HG02763 (cell line): ENCODE results near the gene MGMT.

ENCODE experiments used
- ATAC-seq: cut with Tn5 transposase; IDR thresholded peaks from one replicate; pipeline ENCODE4 v1.9.1; 2021; ENCODE audit warnings: mild to moderate bottlenecking, moderate library complexity; ENCODE audit not compliant: unreplicated experiment

MGMT gene

GRCh38 chr10:129784891-129785290, 317.9 kb downstream of the MGMT start:
- no peak for ATAC-seq

- ATAC-seq: no peak
These were observed 318.5 kb downstream of the MGMT start for GRCh38 chr10:129785536-129785981.

GRCh38 chr10:129786216-129786615, 319.2 kb downstream of the MGMT start:
- ATAC-seq: no peak

DNA sequence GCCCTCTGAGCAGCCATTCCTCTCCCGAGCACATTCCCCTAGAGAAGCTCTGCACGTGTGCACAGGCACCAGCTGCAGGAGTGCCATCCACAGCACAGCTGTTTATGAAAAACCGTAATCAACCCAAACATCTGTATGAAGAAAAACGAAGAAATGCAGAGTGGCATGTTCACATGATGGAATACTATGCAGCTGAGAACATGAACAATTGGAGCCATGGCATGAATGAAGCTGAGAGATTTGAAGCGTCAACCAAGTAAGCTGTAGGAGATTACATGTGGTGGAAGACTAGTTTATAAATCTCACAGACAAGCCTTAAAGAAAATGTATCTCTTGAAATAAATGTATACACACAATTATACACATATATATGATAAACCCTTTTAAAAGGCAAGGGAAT, 320.5 kb downstream of the MGMT start:
- no peak for ATAC-seq

DNA sequence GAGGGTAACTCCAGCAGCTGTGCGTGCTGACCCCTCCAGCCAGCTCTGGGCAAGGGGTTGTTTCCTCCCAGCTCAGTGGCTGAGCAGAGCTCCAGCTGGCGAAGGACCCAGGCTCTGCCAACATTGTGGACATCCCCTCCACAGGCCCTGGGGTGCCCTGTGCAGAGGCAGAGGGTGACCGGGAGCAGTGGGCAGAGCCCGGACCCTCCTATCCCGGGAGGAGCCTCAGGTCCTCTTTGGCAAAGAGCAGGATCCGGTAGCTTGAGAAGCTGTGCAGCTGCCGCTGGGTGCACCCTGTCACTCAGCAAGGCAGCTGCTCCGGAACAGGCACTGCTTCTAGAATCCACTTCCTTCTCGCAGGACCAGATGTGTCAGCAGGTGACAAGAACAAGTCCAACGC, 321.2 kb downstream of the MGMT start:
- no peak for ATAC-seq

GRCh38 chr10:129790715-129791446, 323.8 kb downstream of the MGMT start:
- no peak for ATAC-seq

GRCh38 chr10:129792141-129792540, 325.1 kb downstream of the MGMT start:
- no peak for ATAC-seq

- no peak for ATAC-seq
These were observed 325.8 kb downstream of the MGMT start for GRCh38 chr10:129792864-129793263.

- ATAC-seq: no peak
These were observed 326.4 kb downstream of the MGMT start for GRCh38 chr10:129793479-129793878.

GRCh38 chr10:129793996-129794395, 327.0 kb downstream of the MGMT start:
- no peak for ATAC-seq

GRCh38 chr10:129796710-129797420, 329.8 kb downstream of the MGMT start:
- no peak for ATAC-seq

DNA sequence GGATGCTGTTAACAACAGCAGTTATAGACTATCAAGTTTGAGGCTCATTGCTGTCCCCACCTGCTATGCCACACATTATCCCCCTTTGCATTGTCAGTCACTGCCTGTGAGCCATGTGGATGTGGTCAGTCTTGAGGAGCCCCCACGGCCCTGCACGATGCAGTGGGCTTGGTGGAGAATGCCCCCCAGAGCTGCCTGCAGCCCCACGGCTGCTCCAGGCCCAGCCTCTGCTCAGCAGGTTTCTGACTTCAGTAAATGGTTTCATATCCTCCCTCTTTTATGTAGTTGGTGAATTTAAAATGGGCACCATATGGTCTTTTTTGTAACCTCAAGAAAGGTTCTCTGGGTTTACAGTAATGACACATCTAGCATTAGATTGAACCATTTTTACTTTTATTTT, 332.9 kb downstream of the MGMT start:
- no peak for ATAC-seq

GRCh38 chr10:129800796-129801340, 333.8 kb downstream of the MGMT start:
- ATAC-seq: no peak

GRCh38 chr10:129807211-129807610, 340.2 kb downstream of the MGMT start:
- ATAC-seq: no peak

GRCh38 chr10:129808092-129808983, 341.3 kb downstream of the MGMT start:
- no peak for ATAC-seq

GRCh38 chr10:129809431-129809830, 342.4 kb downstream of the MGMT start:
- no peak for ATAC-seq

DNA sequence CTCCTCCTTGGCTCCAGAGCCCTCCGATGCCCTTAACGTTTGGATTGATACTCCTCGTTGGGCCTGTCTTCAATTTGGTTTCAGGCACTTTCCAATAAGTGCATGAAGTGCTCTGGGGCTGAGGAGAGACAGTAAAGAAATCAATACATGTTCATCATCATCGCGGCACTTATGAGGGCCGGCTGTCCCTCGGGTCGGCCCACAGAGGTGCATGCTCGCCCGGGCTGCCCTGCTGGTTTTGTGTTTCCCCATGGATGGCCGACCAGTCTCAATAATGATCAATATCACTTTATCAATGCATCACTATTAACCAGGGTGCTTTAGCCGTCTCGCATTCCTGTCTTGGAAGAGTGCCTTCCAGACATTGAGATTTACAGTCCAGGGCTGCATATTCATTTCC, 342.8 kb downstream of the MGMT start:
- no peak for ATAC-seq

DNA sequence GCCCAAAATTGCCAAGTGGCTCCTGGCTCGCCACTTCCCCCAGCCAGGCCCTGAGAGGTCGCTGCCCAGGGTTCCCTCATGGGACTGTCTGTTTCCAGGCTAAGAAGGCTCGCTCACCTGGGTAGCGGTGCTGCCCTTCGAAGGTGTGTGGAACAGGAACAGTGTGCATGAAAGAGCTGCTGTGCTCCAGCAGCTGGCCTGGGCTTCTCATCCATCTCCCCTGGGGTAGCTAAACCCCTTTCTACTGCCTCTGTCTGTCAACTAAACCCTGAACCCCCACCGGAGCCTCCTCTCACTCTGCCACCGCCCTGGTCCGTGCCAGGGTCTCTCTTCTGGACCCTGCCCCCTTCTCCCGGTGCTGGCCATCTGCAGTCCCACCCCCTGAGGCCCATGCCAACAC, 344.2 kb downstream of the MGMT start:
- no peak for ATAC-seq

- no peak for ATAC-seq
These were observed 345.4 kb downstream of the MGMT start for GRCh38 chr10:129812398-129812797.

DNA sequence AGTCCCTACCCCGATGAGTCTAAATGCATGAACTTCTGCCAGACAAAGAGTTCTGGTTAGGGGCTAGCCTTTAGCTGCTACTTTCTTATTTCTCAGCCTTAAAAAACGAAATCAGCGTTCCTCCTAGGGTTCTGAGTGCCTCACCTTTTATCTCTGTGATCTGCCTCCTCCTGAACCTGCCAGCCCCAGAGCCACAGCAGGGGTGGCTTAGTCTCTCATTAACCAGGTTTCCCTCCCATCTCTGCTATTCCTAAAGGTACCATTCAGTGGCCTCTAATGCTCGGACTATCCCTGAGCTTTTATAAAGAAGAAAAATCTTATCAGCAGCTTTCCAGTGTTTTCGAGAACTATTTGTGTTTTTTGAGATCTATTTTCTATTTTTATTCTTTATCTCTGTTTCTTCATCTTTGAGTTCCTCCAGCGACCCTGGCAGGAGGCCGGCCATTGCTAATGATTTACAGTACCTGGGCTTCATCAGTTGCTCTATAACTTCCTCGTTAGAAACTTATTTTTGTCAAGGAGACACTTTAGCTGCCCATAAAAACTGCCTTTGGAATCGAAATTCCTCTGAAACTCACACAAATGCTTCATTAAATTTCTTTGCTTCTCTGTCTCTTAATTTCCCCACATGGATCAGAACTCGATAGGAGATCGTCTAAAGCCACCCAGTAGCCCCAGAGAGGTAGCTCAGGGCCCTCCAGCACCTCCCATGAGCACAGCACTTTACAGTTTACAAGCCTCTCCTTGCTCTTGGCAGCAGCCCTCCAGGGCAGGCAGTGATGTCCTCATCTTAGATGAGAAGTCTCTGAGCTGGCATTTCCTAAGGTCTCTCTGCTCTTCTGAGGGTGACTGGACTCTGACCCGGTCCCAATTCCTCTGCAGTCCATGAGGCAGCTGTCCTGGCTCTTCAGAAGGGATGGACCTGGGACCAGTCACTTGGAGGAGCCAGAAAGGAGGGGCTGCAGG, 347.9 kb downstream of the MGMT start:
- no peak for ATAC-seq
